Thymus (tissue), 11 donors: Measurements from ENCODE around the gene PNLIP. TPM values are rescaled to one million over a fixed set of nuclear protein-coding genes. Genes with fewer than 3 reads are reported as not detected.

Experiments used
- DNase-seq, 9 donors: peaks; one replicate each; pipeline ENCODE4 v3.0.0-alpha.2; 2013; ENCODE audit warnings: low spot score in 9 of 9, low read depth in 6 of 9, missing footprints in 1 of 9
- H3K27ac ChIP-seq, 2 donors: one replicate each; pipeline ENCODE4 v1.5.1; 2013; ENCODE audit warnings: control low read depth in 1 of 2, low read depth in 1 of 2, low read length in 1 of 2, mild to moderate bottlenecking in 1 of 2, moderate library complexity in 1 of 2
- H3K27me3 ChIP-seq, 2 donors: one replicate each; pipeline ENCODE4 v1.5.1; 2013; ENCODE audit warnings: low read length in 1 of 2; ENCODE audit not compliant: control insufficient read depth in 2 of 2, insufficient read depth in 1 of 2
- H3K36me3 ChIP-seq, 2 donors: one replicate each; pipeline ENCODE4 v1.5.1; 2013; ENCODE audit warnings: low read length in 1 of 2, mild to moderate bottlenecking in 1 of 2, moderate library complexity in 1 of 2; ENCODE audit not compliant: control insufficient read depth in 2 of 2, insufficient read depth in 2 of 2
- H3K4me1 ChIP-seq, 2 donors: one replicate each; pipeline ENCODE4 v1.5.1; 2013; ENCODE audit warnings: low read length in 2 of 2; ENCODE audit not compliant: control insufficient read depth in 2 of 2, insufficient read depth in 2 of 2
- H3K4me3 ChIP-seq, 2 donors: one replicate each; pipeline ENCODE4 v1.5.1; 2013; ENCODE audit warnings: low read length in 2 of 2, control low read depth in 1 of 2, mild to moderate bottlenecking in 1 of 2
- H3K9me3 ChIP-seq, 2 donors: one replicate each; pipeline ENCODE4 v1.5.1; 2013; ENCODE audit warnings: low read length in 1 of 2, mild to moderate bottlenecking in 1 of 2; ENCODE audit not compliant: control insufficient read depth in 2 of 2, insufficient read depth in 1 of 2
- WGBS: extraction: QIAGEN DNeasy Blood & Tissue Kit; methylation state at CpG from one replicate; pipeline ENCODE4 v1.1.7; 2013; 5-methylcytosine and 5-hydroxymethylcytosine counted together
- polyA plus RNA-seq: library from polyadenylated mRNA; stranded (reverse); fragments of 200-250 nt; gene quantifications from one replicate; pipeline ENCODE4 v1.2.3, GENCODE V29; 2013
- total RNA-seq: library from RNA; stranded (reverse); fragments of 120-200 nt; gene quantifications from one replicate; pipeline ENCODE4 v1.2.4, GENCODE V29; 2013
- donor health status: healthy.

Gene PNLIP
- total and polyA plus RNA-seq, 2 donors: 0.09 to 0.18 TPM

DNA sequence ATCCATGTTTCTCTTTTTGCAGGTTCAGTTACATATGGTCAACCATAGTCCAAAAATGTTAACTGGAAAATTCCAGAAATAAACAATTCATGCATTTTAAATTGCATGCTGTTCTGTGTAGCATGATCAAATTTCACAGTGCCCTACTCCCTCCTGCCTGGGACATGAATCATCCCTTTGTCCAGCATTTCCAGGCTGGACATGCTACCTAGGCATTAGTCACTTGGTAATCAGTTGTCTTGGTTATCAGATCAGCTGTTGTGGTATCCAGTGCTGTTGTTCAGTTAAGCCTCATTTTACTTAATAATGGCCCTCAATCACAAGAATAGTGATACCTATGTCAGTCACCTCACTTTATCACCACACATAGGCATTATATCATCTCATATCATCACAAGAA, 7.3 kb upstream of the PNLIP start:
- no peak overlapping the region for H3K4me3 ChIP-seq
- H3K27ac ChIP-seq: no peak overlapping the region
- no peaks in the 10 kb centered on the region for H3K36me3 ChIP-seq
- no peaks in the 10 kb centered on the region for H3K27me3 ChIP-seq
- no peaks in the 10 kb centered on the region for H3K4me1 ChIP-seq
- H3K9me3 ChIP-seq: no peaks in the 10 kb centered on the region
- no peak for DNase-seq

DNA sequence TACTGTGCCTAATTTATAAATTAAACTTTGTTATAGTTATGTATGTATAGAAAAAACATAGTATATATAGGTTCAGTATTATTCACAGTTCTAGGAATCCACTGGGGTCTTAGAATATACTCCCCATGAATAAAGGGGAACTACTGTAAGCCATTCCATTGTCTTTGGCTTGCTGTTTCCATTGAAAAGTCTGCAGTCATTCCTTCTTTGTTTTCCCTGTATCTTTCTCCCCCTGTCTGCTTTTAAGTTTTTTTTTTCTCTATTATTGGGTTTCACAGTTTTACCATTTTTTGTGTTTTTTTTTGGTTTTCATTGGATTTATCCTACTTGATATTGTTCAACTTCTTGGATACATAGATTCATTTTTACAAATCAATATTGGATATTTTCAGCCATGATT, 6.7 kb upstream of the PNLIP start:
- Histone ChIP-seq H3K9me3 (no peaks in the 10 kb centered on the region), H3K27ac (no peak overlapping the region), H3K4me1 (no peaks in the 10 kb centered on the region), H3K4me3 (no peak overlapping the region), H3K36me3 (no peaks in the 10 kb centered on the region), H3K27me3 (no peaks in the 10 kb centered on the region)
- DNase-seq: no peak

DNA sequence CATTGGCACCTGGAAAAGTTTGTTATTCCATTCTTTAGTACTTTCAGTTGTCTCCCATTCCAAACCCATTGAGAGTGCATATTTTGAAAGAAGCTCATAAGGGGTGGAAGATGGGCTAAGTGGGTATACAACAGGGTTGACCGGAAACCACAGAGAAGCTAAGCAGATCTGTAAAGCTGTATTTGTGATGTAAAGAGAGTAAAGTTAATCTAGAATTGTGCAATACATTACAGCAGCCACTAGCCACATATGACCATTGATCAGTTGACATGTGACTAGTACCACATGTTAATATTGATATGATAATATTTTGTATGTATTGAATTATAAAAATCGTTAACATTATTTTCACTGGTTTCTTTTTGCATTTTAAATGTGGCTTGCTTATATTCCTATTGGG, 4.9 kb upstream of the PNLIP start:
- H3K27me3 ChIP-seq: no peaks in the 10 kb centered on the region
- H3K36me3 ChIP-seq: no peaks in the 10 kb centered on the region
- no peak overlapping the region for H3K4me3 ChIP-seq
- no peak overlapping the region for H3K27ac ChIP-seq
- no peaks in the 10 kb centered on the region for H3K9me3 ChIP-seq
- no peaks in the 10 kb centered on the region for H3K4me1 ChIP-seq
- 97% methylated on average over 2 of the region's 2 CpGs for WGBS
- no peak for DNase-seq

DNA sequence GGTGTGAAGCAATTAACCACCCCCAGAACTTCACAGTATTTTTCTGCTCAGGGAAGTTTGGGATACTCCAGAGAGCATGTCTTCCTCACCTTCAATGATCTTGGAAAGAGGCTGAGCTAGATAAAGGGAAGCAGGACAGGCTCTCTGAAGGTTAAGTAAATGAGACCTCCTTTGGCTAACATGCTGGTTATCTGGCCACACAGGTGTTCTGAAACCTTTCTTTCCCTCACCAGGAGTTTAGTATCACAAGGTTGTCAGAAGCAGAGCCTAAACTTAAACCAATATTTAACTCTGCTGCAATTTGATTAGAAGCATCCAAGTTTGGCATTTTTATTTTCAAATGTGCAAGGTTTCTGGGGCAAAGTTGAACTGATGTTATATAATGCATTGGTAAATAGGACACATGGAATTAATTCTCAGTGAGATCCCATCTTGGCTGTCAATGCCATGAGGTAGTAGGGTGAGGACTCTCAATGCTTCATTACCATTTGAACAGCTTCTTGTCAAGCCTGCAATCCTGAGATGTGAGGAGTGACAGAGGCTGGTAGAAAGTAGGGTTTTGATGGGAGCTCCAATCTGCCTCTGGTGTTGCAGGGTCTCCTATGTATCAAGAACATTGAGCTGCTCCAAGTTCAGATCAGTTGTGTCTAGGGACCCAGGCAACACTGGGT, 3.6 kb upstream of the PNLIP start:
- no peak overlapping the region for H3K4me3 ChIP-seq
- H3K36me3 ChIP-seq: no peaks in the 10 kb centered on the region
- no peaks in the 10 kb centered on the region for H3K27me3 ChIP-seq
- no peak overlapping the region for H3K27ac ChIP-seq
- no peaks in the 10 kb centered on the region for H3K9me3 ChIP-seq
- DNase-seq: no peak
- no peaks in the 10 kb centered on the region for H3K4me1 ChIP-seq

DNA sequence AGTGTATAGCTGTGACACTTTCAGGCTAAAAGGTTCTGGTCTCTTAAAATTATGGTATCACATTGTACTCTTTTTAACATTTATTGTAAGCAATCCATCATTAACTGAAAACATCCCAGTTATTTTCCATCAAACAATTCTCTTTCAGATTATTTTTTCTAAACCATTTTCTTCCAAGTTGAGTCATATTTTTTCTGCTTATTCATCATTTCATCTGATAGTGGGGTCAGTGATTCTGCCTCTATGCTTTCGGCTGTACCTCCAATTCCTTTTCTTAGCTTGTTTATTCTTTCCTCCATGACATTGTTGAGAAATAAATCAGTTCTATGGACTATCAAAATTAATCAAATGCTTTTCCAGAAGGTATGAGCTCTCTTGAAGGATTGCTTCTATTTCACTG, 609 bp upstream of the PNLIP start:
- H3K4me3 ChIP-seq: no peak overlapping the region
- no peaks in the 10 kb centered on the region for H3K27me3 ChIP-seq
- no peaks in the 10 kb centered on the region for H3K4me1 ChIP-seq
- no peaks in the 10 kb centered on the region for H3K9me3 ChIP-seq
- WGBS: 96% methylated on average over 1 of the region's 1 CpG
- no peak overlapping the region for H3K27ac ChIP-seq
- no peak for DNase-seq
- no peaks in the 10 kb centered on the region for H3K36me3 ChIP-seq

DNA sequence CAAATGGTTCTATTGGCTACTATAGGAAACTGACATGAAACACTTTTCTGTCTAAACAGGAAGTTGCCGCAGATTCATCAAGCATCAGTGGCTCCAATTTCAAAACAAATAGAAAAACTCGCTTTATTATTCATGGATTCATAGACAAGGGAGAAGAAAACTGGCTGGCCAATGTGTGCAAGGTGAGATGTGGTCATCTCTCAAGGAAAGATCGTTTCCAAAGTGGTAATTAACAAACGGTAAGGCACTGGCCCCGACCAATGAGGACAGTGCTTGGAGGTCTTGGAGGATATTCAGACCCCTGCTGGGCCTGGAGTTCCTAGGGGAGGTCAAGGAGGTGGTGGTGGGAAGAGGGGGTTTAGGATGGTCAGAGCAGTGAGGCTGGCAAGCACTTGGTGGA, 2.6 kb downstream of the PNLIP start:
- H3K4me3 ChIP-seq: no peak overlapping the region
- 91% methylated on average over 5 of the region's 5 CpGs for WGBS

DNA sequence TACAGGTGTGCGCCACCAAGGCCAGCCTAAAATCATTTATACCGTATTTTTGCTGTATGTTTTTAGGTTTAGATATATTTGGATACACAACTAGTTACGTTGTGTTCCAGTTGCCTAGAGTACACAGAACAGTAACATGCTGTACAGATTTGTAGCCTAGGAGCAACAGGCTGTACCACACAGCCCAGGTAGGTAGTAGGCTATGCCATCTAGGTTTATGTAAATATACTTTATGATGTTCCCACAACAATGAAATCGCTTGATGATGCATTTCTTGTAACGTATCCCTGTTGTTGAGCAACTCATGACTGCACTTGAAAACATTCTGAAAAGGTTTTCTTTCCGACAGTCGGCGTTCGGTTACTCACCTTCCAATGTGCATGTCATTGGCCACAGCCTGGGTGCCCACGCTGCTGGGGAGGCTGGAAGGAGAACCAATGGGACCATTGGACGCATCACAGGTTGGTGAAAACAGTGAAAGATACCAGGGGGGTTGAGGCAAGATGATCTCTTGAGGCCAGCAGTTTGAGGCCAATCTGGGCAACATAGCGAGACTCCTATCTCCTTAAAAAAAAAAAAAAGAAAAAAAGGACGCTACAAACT, 7.7 kb downstream of the PNLIP start:
- Histone ChIP-seq H3K4me1 (no peaks in the 10 kb centered on the region), H3K36me3 (no peaks in the 10 kb centered on the region), H3K27ac (no peak overlapping the region), H3K27me3 (no peaks in the 10 kb centered on the region), H3K4me3 (no peak overlapping the region), H3K9me3 (no peaks in the 10 kb centered on the region)
- DNase-seq: no peak
- WGBS: 94% methylated on average over 13 of the region's 13 CpGs

More for the DNA sequence above, 2.6 kb downstream of the PNLIP start:
- no peak for DNase-seq
- Histone ChIP-seq H3K36me3 (no peaks in the 10 kb centered on the region), H3K4me1 (no peaks in the 10 kb centered on the region), H3K27me3 (no peaks in the 10 kb centered on the region), H3K27ac (no peak overlapping the region), H3K9me3 (no peaks in the 10 kb centered on the region)

DNA sequence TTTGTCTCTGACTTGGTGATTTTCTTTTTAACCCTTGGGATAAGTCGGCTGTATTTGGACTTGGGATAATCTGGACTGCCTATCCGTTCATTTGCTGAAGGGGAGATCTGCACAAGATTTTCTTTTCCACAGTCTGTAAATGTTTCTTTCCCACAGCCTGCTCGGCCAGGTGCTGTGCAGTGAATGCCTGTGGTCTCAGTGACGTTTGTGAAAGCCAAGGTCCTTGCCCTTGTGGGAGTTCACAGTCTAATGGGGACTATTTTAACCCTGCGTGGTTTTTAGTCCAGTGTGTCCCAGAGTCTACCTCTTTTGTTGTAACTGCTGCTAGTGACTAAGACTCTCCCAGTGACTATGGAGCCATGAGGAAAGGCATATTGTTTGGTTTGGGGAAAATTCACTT, 8.9 kb downstream of the PNLIP start:
- DNase-seq: no peak
- WGBS: 74% methylated on average over 5 of the region's 5 CpGs
- no peaks in the 10 kb centered on the region for H3K4me1 ChIP-seq
- H3K27ac ChIP-seq: no peak overlapping the region
- H3K9me3 ChIP-seq: no peaks in the 10 kb centered on the region
- no peak overlapping the region for H3K4me3 ChIP-seq
- no peaks in the 10 kb centered on the region for H3K27me3 ChIP-seq
- no peaks in the 10 kb centered on the region for H3K36me3 ChIP-seq

DNA sequence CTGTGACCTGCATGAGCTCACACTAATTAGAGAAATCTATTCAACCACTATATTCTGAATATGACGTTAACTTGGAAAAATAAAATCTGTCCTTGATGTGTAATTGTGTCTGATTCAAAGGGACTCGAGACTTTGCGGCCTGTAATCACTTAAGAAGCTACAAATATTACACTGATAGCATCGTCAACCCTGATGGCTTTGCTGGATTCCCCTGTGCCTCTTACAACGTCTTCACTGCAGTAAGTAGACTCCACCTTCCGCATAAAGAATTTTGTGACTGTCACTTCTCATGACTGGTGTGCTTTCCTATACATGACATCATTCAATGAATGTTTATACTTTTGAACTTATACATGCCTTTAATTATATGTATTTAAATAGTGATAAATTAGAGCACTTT, 10.1 kb downstream of the PNLIP start:
- Histone ChIP-seq H3K4me1 (no peaks in the 10 kb centered on the region), H3K9me3 (no peaks in the 10 kb centered on the region), H3K27ac (no peak overlapping the region), H3K4me3 (no peak overlapping the region), H3K27me3 (no peaks in the 10 kb centered on the region), H3K36me3 (no peaks in the 10 kb centered on the region)
- WGBS: 86% methylated on average over 6 of the region's 6 CpGs
- no peak for DNase-seq
